Lower leg skin (tissue), 4 donors: ENCODE results near the gene GYG2. TPM values are rescaled to one million over a fixed set of nuclear protein-coding genes. Genes with fewer than 3 reads are reported as not detected.
"Not testable (repeated sequence)": the region's sequence is repeated elsewhere in the genome, so short reads cannot be mapped to it uniquely, and the experiment has no call there.

Experiments
- DNase-seq, 2 donors: peaks; one replicate each; pipeline ENCODE4 v3.0.0-alpha.2; 2019; ENCODE audit warnings: low spot score in 2 of 2
- H3K4me3 ChIP-seq: fragments of 200-600 bp; sonication (generic); 2 replicates; pipeline ENCODE4 v1.5.1; 2017; ENCODE audit warnings: mild to moderate bottlenecking, low read depth; ENCODE audit not compliant: poor library complexity, severe bottlenecking
- CTCF ChIP-seq, 3 donors: fragments of 450-650 bp; IDR thresholded peaks; one replicate each; pipeline ENCODE4 v1.5.1; 2016; ENCODE audit warnings: antibody characterized with exemption in 3 of 3, mild to moderate bottlenecking in 3 of 3, moderate library complexity in 2 of 3
- POLR2A ChIP-seq, 2 donors: fragments of 450-650 bp; IDR thresholded peaks; one replicate each; pipeline ENCODE4 v1.6.1; 2016 to 2017; ENCODE audit warnings: antibody characterized with exemption in 2 of 2, mild to moderate bottlenecking in 1 of 2, moderate library complexity in 1 of 2
- WGBS, 2 donors: methylation state at CpG; one replicate each; pipeline ENCODE4 v1.1.5; 2018; 5-methylcytosine and 5-hydroxymethylcytosine counted together
- intact Hi-C: fragments of 100-400 bp; cut with DNase I; formaldehyde crosslinking; loops from one replicate; pipeline ENCODE4 v1.15.0; 2023; ENCODE audit warnings: low total_unique reads
- total RNA-seq, 4 donors: library from RNA; depleted of rRNA; stranded (reverse); fragments of >200 nt; gene quantifications; one replicate each; pipeline ENCODE4 v1.1.0, GENCODE V29; 2016

The GYG2 gene
- total RNA-seq, 4 donors from 2014 or later = 1.5 to 7.7 (median 5.1) TPM

- TF ChIP-seq POLR2A (IDR thresholded peaks at IDR 0.05) = no peak
- TF ChIP-seq CTCF (IDR thresholded peaks at IDR 0.05) = no peak
- H3K4me3 ChIP-seq = no peak overlapping the region
- peak in 1 of 2 donors; percentile 10 for DNase-seq
- WGBS, 2 donors = 71% methylated on average over 4 of the region's 4 CpGs
- intact Hi-C loops = no loop called here
Measured at GRCh38 chrX:2799369-2799768, 29.4 kb upstream of the GYG2 start.

GRCh38 chrX:2799980-2800379, 28.8 kb upstream of the GYG2 start:
- WGBS, 2 donors = 89 to 91% methylated on average over 5 of the region's 5 CpGs
- intact Hi-C loops, H3K4me3 ChIP-seq: not testable (repeated sequence)
- DNase-seq = peak in 1 of 2 donors; percentile 20

- H3K4me3 ChIP-seq = no peak overlapping the region
- intact Hi-C loops = no loop called here
- TF ChIP-seq CTCF (IDR thresholded peaks at IDR 0.05) (no peak), POLR2A (IDR thresholded peaks at IDR 0.05) (no peak)
- DNase-seq = peak in 1 of 2 donors; percentile 40
- 79 to 84% methylated on average over 4 of the region's 4 CpGs for WGBS, 2 donors
Measured at GRCh38 chrX:2801223-2801622, 27.5 kb upstream of the GYG2 start.

- H3K4me3 ChIP-seq = not testable (repeated sequence)
- peak in 1 of 2 donors; percentile 57 for DNase-seq
Measured at GRCh38 chrX:2802376-2803090, 26.2 kb upstream of the GYG2 start.

GRCh38 chrX:2803486-2803885, 25.2 kb upstream of the GYG2 start:
- intact Hi-C loops, H3K4me3 ChIP-seq: not testable (repeated sequence)
- WGBS, 2 donors = 48 to 67% methylated on average over 8 of the region's 8 CpGs
- DNase-seq = peak in 1 of 2 donors; percentile 57

More at GRCh38 chrX:2802376-2803090, 26.2 kb upstream of the GYG2 start:
- intact Hi-C loops = not testable (repeated sequence)
- 46 to 62% methylated on average over 17 to 18 of the region's 18 CpGs for WGBS, 2 donors

GRCh38 chrX:2804106-2804843, 24.5 kb upstream of the GYG2 start:
- H3K4me3 ChIP-seq, DNase-seq, intact Hi-C loops: not testable (repeated sequence)
- 77% methylated on average over 9 to 15 of the region's 18 CpGs for whole genome bisulfite sequencing, 2 donors

GRCh38 chrX:2804858-2805257, 23.9 kb upstream of the GYG2 start:
- 63 to 80% methylated on average over 12 to 19 of the region's 20 CpGs for WGBS, 2 donors
- H3K4me3 ChIP-seq = not testable (repeated sequence)
- DNase-seq = peak in 1 of 2 donors; percentile 81
- intact Hi-C loops = loop anchor here (5.0 kb wide), 1 partner anchor 158 kb away; no protein-coding TSS in a partner anchor

GRCh38 chrX:2811271-2811670, 17.5 kb upstream of the GYG2 start:
- intact Hi-C loops = no loop called here
- DNase-seq = peak in 1 of 2 donors; percentile 12
- H3K4me3 ChIP-seq = no peak overlapping the region
- 57 to 58% methylated on average over 5 of the region's 5 CpGs for WGBS, 2 donors
- TF ChIP-seq POLR2A (IDR thresholded peaks at IDR 0.05) (no peak), CTCF (IDR thresholded peaks at IDR 0.05) (no peak)
